Erythroblast (primary cell): ENCODE measurements around the gene HOMER1.

Source experiments
- GATA1 ChIP-seq: IDR thresholded peaks from 2 replicates; pipeline ENCODE4 v1.6.1; 2011; ENCODE audit warnings: low read depth, mild to moderate bottlenecking, control low read depth, low read length, moderate library complexity
- POLR2A ChIP-seq: IDR thresholded peaks from 2 replicates; pipeline ENCODE4 v1.6.1; 2011; ENCODE audit warnings: mild to moderate bottlenecking, low read length

DNA sequence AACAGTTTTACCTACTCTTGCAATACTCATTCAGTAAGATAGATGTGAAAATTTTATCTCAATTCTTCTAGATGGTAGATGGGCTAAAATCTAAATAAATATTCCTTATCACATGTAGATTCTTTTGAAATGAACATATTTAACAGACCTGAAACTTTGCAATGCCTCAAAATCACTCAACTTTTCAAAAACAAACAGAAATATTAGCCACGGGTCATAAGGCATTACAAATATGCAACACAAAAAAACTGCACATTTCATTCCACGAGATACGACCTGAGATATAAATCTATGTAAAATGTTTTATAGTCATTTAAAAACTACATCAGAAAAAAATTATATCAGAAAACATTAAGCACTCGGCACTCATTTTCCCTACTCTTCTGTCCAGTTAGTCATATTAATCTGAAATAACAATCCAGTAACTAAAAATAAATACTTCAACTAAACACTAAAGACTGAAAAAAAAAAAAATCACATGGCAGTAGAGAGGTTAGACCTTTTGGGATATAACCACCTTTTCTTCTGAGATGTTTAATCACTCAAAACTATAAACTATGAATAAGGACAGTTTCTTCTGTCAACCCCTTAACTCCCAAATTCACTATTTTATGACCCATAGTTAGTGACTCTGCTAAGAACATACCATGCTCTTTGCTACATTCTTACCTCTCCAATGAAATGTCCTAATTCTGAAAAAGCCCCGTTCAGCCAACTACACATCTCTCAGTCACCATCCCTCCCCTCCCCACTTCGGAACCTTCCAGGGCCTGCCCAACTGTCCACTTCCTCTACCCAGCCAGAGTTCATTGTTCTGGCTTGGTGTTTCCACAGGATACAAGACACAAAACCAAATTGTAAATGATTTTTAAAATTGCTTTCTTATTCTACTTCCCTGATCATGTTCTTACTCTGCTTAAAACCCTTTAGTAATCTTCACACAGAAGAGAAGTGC lies 6.4 kb downstream of the HOMER1 start:
- no peak for TF ChIP-seq POLR2A
- TF ChIP-seq GATA1, result no peak
